Raji (cell line): ENCODE results near the gene BANF2.

Source experiments
- POLR2A ChIP-seq: IDR thresholded peaks from 2 replicates; pipeline ENCODE4 v1.6.1; 2011; ENCODE audit warnings: low read depth, low read length, control low read depth; ENCODE audit not compliant: insufficient read depth

Gene BANF2

GRCh38 chr20:17687800-17688199 lies 12.0 kb upstream of the BANF2 start:
- no peak for TF ChIP-seq POLR2A

DNA sequence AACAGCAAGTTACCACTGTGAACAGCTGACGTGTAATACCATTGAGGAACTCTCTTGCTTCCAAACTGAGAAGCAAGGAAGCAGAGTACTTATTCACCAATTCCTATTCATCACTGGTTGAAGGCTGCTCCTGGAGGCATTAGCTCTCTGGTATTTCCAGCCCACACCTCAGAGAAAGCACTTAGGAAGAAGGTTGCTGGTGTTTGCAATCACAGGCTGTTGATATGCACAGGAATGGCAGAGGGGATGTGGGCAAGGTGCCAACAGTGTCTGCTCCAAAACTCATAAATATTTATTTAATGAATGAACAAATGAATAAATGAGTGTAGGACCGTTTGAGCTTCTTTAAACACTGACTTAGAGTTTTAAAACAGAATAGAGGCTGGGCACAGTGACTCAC lies 10.8 kb upstream of the BANF2 start:
- TF ChIP-seq POLR2A, result no peak

GRCh38 chr20:17690144-17690543 lies 9.6 kb upstream of the BANF2 start:
- TF ChIP-seq POLR2A, result no peak

- TF ChIP-seq POLR2A, result no peak
These were observed 8.0 kb upstream of the BANF2 start for GRCh38 chr20:17691758-17692157.

GRCh38 chr20:17693444-17694001 lies 6.2 kb upstream of the BANF2 start:
- TF ChIP-seq POLR2A, result no peak

GRCh38 chr20:17694767-17695166 lies 5.0 kb upstream of the BANF2 start:
- TF ChIP-seq POLR2A, result no peak

DNA sequence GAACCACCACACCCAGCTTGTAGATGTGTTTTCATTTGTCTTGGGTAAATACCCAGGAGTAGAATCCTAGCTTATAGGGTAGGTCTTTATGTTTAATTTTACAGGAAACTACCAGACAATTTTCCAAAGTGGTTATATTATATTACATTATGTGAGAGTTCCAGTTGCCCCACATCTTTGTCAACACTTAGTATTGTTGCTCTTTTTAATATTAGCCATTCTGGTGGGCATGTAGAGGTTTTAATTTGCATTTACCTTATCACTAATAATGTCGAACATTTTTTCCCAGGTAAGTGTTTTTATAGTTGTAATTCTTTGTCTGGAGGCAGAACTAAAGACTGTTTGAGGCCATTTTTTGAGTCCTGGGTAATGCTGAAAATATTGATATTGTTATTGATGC lies 3.5 kb upstream of the BANF2 start:
- TF ChIP-seq POLR2A, result no peak

- no peak for TF ChIP-seq POLR2A
These were observed 2.6 kb upstream of the BANF2 start for GRCh38 chr20:17697171-17697570.

GRCh38 chr20:17698384-17698783 lies 1.4 kb upstream of the BANF2 start:
- TF ChIP-seq POLR2A, result no peak

- no peak for TF ChIP-seq POLR2A
These were observed 871 bp downstream of the BANF2 start for GRCh38 chr20:17700637-17701036.

DNA sequence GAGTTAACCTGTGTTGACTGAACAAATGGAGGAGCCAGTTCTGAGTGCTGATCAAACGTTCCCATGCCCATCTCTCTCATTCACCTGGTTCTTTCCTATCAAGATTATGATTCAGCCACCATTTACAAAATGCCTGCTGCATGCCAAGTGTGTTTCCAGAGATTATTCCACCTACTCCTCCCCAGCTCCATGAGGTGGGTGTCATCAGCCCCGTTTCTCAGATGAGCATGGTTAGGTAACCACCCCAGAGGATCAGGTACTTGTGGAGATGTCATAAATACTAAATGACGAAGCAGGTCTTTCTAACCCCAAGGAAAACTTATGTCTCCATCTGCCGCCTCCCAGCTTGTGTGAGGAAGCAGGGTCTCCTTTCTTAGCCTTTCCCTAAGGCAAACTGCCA lies 2.1 kb downstream of the BANF2 start:
- no peak for TF ChIP-seq POLR2A

DNA sequence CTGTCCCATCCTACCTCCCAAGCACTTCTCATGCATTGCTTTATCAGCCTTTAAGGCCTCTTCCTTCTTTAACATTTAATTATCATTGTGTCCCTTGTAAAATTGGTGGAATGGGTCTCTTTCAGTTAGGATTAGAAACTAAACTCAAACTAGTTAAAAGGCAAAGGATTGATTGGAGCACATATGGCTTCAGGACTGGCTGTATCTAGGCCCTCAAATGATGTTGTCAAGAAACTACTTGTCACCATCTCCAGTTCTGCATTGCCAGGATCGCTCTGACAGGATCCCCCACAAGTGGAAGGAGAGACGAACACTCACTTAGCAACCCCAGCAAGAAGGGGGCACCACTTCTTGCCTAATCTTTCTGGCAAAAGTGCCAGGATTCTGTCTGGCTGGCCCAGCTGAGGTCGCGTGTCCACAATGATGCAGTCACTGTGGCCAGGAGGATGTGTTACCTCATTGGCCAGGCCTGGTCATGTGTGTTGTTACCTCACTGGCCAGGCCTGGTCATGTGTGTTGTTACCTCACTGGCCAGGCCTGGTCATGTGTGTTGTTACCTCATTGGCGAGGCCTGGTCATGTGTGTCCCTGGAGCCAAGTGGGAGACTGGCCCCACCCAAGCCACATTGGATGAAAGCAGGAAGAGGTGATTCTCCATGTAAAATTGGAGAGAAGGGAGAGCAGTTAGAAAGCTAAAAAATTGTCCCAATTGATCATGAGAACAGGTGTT lies 5.0 kb downstream of the BANF2 start:
- no peak for TF ChIP-seq POLR2A

GRCh38 chr20:17705916-17706315 lies 6.2 kb downstream of the BANF2 start:
- no peak for TF ChIP-seq POLR2A

DNA sequence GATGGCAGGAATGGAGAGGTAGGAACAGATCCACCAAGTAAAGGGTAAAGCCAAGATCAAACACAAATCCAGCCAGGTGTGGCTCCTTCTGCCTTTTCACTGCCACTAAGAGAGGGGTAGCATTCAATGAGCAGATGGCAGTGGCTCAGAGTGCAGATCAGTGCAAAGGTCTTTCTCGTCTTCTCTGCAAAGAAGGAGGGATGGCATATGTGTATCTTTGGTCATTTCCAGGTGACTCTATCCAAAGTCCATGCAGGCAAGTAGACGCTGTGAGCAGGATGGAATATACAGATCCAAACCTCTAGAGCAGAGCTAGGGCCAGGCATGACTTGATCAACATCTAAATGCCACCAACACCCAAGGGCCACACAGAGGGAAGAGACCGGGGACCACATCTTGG lies 6.9 kb downstream of the BANF2 start:
- no peak for TF ChIP-seq POLR2A

DNA sequence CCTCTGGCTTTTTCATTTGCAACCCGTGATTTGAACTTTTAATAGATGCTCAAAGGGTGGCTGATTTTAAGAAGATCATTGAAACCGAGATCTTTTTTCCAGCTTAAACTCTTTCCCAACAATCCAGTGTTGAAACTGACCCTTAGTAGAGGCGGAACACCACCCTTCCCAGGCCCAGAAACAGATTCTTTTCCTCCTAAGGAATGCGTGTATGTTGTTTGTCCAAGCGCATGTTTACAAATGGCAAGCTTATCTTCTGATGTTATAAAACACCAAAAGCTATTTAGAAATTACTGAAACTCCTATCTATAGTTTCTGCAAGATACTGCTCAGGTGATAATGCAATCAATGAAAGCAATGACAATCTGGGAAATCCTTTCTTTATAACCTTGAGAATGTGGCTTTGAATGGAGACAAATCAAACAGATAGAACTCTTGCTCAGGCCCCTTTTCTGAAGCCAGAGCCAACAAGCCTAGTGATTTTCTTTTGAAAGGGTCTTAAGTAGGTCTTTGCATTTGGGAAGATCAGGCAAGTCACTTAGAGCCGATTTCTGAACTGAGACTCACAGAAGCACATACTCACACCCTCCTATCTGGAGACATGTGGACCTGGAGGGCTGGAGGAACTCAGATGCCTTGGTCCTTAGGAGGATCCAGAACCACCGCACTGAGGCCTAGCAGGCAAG lies 9.1 kb downstream of the BANF2 start:
- no peak for TF ChIP-seq POLR2A
